ENCODE measurements around the gene RHBDD1.

The RHBDD1 gene

DNA sequence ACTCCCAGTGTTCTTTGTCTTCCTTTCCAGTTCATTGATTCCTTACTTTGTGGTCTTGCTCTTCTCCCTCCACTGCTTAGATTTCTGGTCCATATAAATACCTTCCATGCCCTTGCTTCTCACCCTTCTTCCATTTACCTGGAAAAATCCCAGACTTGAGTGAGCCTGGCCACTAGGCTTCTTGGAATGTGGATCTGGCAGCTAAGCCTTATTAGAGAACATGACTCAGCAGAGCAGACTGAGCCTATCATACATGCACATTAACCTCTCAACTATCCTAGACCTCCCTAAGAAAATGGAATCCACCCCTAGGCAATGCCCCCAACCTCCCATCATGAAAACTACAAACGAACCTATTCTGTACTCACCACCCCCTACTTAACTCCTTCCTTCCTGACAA is 127.7 kb downstream of the RHBDD1 start:
- in situ Hi-C loops (cut with HindIII; ENCODE audit: low sequenced_read_pairs): no loop called here
- TF ChIP-seq, protein P1, sequence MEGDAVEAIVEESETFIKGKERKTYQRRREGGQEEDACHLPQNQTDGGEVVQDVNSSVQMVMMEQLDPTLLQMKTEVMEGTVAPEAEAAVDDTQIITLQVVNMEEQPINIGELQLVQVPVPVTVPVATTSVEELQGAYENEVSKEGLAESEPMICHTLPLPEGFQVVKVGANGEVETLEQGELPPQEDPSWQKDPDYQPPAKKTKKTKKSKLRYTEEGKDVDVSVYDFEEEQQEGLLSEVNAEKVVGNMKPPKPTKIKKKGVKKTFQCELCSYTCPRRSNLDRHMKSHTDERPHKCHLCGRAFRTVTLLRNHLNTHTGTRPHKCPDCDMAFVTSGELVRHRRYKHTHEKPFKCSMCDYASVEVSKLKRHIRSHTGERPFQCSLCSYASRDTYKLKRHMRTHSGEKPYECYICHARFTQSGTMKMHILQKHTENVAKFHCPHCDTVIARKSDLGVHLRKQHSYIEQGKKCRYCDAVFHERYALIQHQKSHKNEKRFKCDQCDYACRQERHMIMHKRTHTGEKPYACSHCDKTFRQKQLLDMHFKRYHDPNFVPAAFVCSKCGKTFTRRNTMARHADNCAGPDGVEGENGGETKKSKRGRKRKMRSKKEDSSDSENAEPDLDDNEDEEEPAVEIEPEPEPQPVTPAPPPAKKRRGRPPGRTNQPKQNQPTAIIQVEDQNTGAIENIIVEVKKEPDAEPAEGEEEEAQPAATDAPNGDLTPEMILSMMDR (IDR thresholded peaks at IDR 0.05; ENCODE audit: low read depth, low read length, missing control alignments): no peak
- DNase-seq (ENCODE audit: low read depth): peak; percentile 93
- no peak overlapping the region for H3K4me3 ChIP-seq (ENCODE audit: low read depth, low read length)

DNA sequence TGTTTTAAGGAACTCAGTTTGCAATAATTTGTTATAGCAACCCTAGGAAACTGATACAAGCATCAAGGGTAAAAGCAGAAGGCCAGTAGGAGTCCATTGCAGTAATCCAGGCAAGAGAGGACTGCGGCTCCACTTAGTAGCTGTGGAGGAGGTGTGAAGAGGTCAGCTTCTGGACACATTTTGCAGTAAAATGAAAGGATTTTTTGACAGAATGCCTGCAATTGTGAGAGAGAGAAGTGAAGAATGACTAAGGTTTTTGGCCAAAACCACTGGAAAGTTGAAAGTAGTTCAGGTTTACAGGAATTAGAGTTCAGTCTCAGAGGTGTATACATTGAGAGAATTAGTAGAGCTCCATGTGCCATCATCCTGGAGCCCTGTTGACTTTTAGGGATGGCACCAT is 129.5 kb downstream of the RHBDD1 start:
- TF ChIP-seq, protein P1 (IDR thresholded peaks at IDR 0.05; ENCODE audit: low read depth, low read length, missing control alignments): no peak
- no peak overlapping the region for H3K4me3 ChIP-seq (ENCODE audit: low read depth, low read length)
- DNase-seq (ENCODE audit: low read depth): peak; percentile 46
- in situ Hi-C loops (cut with HindIII; ENCODE audit: low sequenced_read_pairs): no loop called here

DNA sequence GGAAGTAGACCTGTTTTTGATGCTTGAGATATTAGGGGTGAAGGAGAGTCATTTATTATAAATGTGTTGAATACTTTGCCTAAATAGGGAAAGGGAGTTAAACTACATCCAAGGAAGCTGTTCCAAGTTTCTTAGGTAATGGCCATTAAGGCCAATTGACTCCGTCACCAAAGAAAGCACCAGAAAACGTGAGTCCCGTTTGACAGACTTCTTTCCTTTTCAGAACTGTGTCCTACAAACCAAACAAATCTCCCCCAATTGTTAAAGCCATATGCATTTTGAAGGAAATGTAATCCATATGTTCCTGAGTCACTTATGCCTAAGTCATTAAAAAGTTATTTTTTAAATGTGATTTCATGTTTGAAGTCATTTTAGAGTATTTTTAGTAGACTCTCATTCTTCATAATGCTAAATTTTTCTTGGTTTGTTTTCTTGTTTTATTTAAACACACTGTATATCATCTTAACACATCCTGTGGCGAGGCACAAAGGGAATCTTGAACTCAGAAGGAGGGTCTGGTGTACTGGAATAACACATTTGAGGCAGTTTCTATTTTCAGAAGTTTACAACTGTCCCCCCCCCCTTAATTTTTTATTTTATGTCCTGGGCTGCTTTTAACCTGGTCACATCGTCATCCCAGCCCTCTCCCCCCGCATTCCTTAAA is 133.7 kb downstream of the RHBDD1 start:
- TF ChIP-seq, protein P1 (IDR thresholded peaks at IDR 0.05; ENCODE audit: low read depth, low read length, missing control alignments): no peak
- in situ Hi-C loops (cut with HindIII; ENCODE audit: low sequenced_read_pairs): no loop called here
- no peak overlapping the region for H3K4me3 ChIP-seq (ENCODE audit: low read depth, low read length)
- no peak for DNase-seq (ENCODE audit: low read depth)

DNA sequence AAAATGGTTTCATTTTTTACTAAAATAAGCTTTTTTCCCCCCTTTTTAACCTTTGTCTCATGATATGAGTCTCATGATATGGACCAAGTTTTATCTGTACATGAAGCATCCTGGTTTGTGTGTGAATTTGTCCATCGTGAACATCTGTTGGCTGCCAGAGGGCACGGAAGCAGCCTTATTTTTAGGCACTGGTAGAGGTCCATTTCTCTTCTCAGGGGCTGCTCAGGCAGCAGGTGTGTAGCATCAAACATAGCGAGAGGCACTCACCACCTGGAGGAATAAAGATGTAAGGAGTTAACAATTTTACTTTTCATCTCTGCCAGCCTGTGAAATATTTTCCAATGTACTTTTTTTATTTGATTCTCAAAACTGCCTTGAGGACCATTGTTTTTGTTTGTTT is 134.5 kb downstream of the RHBDD1 start:
- in situ Hi-C loops (cut with HindIII; ENCODE audit: low sequenced_read_pairs): no loop called here
- TF ChIP-seq, protein P1 (IDR thresholded peaks at IDR 0.05; ENCODE audit: low read depth, low read length, missing control alignments): no peak
- DNase-seq (ENCODE audit: low read depth): no peak
- H3K4me3 ChIP-seq (ENCODE audit: low read depth, low read length): no peak overlapping the region

DNA sequence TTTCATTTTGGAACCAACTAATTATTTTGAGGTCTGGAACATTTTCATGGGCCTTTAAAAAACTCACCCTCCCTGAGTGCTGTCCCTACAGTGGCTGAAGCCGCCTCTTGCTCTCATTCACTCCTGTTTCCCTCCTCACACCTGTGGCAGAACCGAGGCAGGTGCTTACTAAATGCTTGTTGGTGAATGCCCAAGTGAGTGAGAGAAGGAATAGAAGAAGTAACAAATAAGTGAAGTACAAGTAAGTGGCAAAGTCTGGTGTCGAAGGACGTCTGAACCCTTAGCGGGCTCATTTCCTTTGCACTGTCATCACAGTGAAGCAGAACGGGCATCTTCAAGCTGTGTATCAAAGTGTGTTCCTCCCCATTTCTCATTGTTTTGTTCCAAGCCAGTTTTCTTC is 135.2 kb downstream of the RHBDD1 start:
- no peak overlapping the region for H3K4me3 ChIP-seq (ENCODE audit: low read depth, low read length)
- DNase-seq (ENCODE audit: low read depth): no peak
- in situ Hi-C loops (cut with HindIII; ENCODE audit: low sequenced_read_pairs): no loop called here
- TF ChIP-seq, protein P1 (IDR thresholded peaks at IDR 0.05; ENCODE audit: low read depth, low read length, missing control alignments): no peak

DNA sequence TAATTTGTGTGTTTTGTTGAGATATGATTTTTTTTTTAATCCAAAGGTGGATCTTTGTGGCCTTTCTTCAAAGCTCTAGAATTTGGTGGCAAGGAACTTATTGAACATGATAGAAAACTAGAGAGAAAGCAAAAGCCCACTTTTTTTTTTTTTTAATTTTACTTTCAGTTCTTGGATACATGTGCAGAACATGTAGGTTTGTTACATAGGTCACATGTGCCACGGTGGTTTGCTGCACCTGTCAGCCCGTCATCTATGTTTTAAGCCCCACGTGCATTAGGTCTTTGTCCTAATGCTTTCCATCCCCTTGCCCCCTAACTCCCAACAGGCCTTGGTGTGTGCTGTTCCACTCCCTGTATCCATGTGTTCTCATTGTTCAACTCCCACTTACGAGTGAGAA is 135.9 kb downstream of the RHBDD1 start:
- H3K4me3 ChIP-seq (ENCODE audit: low read depth, low read length): no peak overlapping the region
- in situ Hi-C loops (cut with HindIII; ENCODE audit: low sequenced_read_pairs): no loop called here
- TF ChIP-seq, protein P1 (IDR thresholded peaks at IDR 0.05; ENCODE audit: low read depth, low read length, missing control alignments): no peak
- no peak for DNase-seq (ENCODE audit: low read depth)

All from astrocyte of the cerebellum (primary cell).